GM18861 (cell line): ENCODE measurements around the gene AREL1.

ENCODE experiments used
- ATAC-seq: cut with Tn5 transposase; IDR thresholded peaks from one replicate; pipeline ENCODE4 v1.9.1; 2021; ENCODE audit not compliant: unreplicated experiment

The AREL1 gene

DNA sequence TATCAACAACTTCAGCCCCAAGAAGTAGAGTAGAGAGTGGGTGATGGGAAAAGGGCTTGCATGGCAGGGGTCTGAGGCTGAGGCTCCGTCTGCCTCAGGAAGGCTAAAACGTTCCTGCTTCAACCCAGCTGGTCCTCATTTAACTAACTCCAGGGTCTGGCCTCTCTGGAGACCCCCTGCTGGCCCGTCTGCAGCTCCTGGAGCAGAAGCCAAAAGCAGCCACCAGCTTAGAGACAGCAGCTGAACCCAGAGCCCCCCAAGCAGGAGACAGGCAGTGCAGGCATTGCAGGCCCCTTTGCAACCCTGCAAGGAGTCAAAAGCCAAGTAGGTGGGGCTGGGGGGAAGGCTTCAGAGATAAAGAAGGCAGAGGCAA, 75.7 kb downstream of the AREL1 start:
- ATAC-seq = no peak

DNA sequence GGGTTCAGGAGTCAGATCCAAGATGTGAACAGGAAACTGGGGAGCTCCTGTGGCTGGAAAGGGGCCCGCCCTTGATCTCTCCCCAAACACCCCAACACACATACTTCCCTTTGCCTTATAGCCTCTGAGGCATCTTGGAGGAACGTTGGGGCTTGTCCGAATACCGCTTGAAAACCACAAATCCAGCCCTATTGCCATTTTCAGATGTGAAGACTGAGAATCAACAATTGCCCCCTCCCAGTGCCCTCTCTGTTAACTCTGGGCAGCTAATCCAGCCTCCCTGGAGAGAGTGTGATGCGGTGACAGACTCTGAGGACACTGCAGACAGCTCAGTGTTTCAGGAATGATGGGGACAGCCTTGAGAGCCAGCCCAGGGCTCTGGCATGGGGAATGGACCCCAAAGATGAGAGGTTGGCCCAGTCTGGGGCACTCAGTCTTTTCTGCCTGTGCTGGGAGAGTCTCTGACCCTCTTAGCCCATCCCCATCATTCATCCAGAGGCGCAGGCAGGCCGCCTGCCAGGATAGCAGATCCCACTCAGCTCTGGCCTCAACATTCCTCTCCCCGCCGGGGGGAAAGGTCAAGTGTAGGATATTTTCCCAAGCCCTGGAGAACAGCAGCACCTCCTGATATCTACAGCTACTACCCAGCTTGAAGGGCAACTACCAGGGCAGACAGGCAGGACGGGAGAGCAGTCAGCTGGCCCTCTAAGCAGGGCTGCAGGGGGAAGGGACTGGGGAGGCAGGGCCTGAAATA, 76.3 kb downstream of the AREL1 start:
- no peak for ATAC-seq

DNA sequence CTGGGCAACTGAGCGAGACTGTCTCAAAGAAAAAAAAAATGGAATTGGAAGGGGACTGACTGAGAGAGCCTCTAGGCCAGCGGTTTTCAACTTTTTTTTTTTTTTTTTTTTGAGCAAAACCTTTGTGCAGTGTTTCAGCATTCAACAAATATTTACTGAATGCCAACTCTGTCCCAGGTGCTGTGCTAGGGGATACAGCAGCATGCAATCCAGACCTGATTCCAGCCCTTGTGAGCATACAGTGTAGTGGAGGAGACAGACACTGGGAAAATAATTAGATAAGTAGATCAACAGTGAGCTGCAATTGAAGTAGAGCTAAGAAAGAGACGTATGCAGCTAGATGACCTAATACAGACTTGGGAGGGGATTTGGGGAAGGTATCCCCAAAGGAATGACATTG, 77.0 kb downstream of the AREL1 start:
- no peak for ATAC-seq

- ATAC-seq = no peak
Observed at GRCh38 chr14:74634964-74635363, 77.9 kb downstream of the AREL1 start.

DNA sequence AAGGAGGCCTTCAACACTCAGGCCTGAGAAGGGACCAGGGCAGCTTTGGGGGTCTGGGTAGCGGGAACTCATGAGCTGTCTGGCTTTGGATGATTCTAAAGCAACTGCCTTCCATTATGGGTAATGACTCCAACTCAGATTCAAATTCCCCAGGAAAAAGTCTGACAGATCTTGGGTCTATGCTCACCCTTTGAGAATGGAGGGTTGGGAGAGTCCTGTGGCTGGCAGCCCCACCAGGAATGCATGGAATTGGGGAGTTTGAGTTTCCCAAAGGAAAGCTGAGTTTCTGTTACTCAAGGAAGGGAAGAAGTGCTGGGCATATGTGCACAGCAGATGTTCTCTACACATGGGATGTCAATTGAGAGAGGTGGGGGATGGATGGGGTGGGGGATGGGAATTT, 78.4 kb downstream of the AREL1 start:
- ATAC-seq = no peak

DNA sequence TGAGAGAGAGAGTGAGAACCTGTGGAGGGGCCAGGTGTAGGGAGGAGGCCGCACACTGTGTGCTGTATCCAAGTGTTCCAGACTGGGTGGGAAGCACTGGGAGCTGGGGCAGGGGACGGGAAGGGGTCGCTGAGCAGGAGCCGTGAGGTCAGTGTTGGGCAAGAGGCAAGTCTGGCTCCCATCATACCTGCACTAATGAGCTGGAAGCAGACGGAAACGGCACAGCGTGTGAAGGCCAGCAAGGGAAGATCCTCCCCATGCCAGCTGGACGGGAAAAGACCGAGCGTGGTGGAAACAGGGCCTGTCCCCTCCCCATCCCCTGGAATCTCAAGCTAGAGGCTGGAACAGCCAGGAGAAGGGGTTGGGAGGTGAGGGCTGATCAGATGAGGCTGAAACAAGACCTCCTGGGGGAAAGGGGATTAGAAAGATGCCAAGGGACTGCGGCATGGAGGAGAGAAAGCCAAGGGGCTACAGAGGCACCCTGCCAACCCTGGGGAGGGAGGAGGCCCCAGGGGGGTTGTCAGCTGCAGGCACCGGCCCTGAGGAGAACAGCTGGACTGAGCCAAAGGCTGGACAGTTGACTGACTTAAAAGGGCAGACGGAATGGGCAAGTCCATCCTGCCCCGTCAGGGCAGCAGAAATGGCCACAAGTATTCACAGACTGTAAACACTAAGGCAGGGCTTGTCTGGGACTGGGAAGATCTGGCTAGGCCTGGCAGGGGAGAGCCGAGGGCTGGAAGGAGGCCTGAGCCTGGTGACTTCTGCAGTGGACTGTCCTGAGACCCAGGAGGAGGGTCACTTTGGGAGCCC, 81.8 kb downstream of the AREL1 start:
- ATAC-seq = no peak

- ATAC-seq = no peak
Observed at GRCh38 chr14:74628418-74628817, 84.5 kb downstream of the AREL1 start.

- ATAC-seq = no peak
Observed at GRCh38 chr14:74627076-74627475, 85.8 kb downstream of the AREL1 start.

- ATAC-seq = no peak
Observed at GRCh38 chr14:74622257-74622656, 90.6 kb downstream of the AREL1 start.

GRCh38 chr14:74621556-74621955, 91.3 kb downstream of the AREL1 start:
- ATAC-seq = no peak

- no peak for ATAC-seq
Observed at GRCh38 chr14:74620923-74621322, 92.0 kb downstream of the AREL1 start.

DNA sequence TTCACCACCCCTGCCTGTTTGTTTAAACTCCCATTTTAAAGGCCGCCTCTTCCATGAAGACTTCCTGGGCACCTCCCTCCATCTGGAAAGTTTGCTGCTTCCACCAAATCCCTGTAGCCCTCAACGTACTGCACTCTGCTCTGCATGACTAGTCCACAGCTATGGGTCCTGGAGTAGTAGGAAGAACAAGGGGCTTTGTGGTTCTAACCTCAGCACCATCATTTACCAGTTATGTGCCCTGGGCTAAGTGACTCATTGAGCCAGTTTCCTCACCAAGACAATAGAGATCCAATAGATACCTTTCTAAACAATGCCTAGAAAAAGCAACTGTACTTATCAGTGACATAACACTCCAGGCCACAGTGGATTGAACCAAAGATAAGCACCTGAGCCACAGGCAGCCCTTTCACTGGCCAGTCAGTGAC, 92.4 kb downstream of the AREL1 start:
- ATAC-seq = no peak

- no peak for ATAC-seq
Observed at GRCh38 chr14:74619672-74620131, 93.2 kb downstream of the AREL1 start.

- no peak for ATAC-seq
Observed at GRCh38 chr14:74618078-74618952, 94.6 kb downstream of the AREL1 start.

- no peak for ATAC-seq
Observed at GRCh38 chr14:74616996-74617700, 95.7 kb downstream of the AREL1 start.

DNA sequence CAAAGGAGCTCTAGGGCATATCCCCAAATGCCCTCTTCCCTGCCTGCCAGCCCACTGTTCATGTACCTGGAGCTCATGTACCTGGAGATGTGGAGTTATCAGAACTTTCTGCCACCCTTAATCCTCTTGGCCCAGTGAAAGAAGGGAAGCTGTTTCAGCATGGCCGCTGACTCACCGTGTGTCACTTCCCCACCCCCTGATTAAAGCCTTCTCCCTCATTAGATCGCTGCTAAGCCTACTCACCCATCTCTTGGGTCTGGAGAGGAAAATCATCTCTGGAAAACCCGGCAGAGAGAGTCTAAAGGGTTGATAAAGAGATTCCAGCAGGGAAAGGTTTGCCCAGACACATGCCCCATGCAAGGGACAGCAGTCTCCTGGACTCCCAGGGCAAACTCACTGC, 96.4 kb downstream of the AREL1 start:
- no peak for ATAC-seq

GRCh38 chr14:74615735-74616134, 97.1 kb downstream of the AREL1 start:
- ATAC-seq = no peak

GRCh38 chr14:74614508-74615495, 98.1 kb downstream of the AREL1 start:
- no peak for ATAC-seq

GRCh38 chr14:74613211-74613914, 99.5 kb downstream of the AREL1 start:
- no peak for ATAC-seq
